HG03354 (cell line): Measurements from ENCODE around the gene HOXA7.

Experiments used
- ATAC-seq: cut with Tn5 transposase; IDR thresholded peaks from one replicate; pipeline ENCODE4 v1.9.1; 2021; ENCODE audit warnings: mild to moderate bottlenecking; ENCODE audit not compliant: unreplicated experiment, poor library complexity, severe bottlenecking

HOXA7 gene

GRCh38 chr7:27112361-27112760, 44.1 kb downstream of the HOXA7 start:
- no peak for ATAC-seq

- ATAC-seq = no peak
Measured at GRCh38 chr7:27111751-27112277, 44.7 kb downstream of the HOXA7 start.

- ATAC-seq = no peak
Measured at GRCh38 chr7:27111042-27111750, 45.3 kb downstream of the HOXA7 start.

GRCh38 chr7:27110186-27111031, 46.1 kb downstream of the HOXA7 start:
- ATAC-seq = no peak

GRCh38 chr7:27109466-27110185, 46.8 kb downstream of the HOXA7 start:
- no peak for ATAC-seq

- ATAC-seq = no peak
Measured at GRCh38 chr7:27108390-27109127, 47.9 kb downstream of the HOXA7 start.

- no peak for ATAC-seq
Measured at GRCh38 chr7:27107391-27108381, 48.8 kb downstream of the HOXA7 start.

- ATAC-seq = no peak
Measured at GRCh38 chr7:27106901-27107240, 49.6 kb downstream of the HOXA7 start.

- no peak for ATAC-seq
Measured at GRCh38 chr7:27106181-27106900, 50.1 kb downstream of the HOXA7 start.

- no peak for ATAC-seq
Measured at GRCh38 chr7:27105301-27106031, 51.0 kb downstream of the HOXA7 start.

- ATAC-seq = no peak
Measured at GRCh38 chr7:27104341-27105058, 52.0 kb downstream of the HOXA7 start.
